B cell (primary cell): ENCODE measurements around the gene CDH2. TPM values are rescaled to one million over a fixed set of nuclear protein-coding genes. Genes with fewer than 3 reads are reported as not detected.

Experiments
- ATAC-seq: fragments of 200-7000 bp; cut with Tn5 transposase; one replicate; pipeline ENCODE4 v1.10.0; 2021; ENCODE audit warnings: low read depth, mild to moderate bottlenecking, moderate number of reproducible peaks, moderate library complexity
- CTCF ChIA-PET: fragments of 350-600 bp; sonication (Branson Sonifier 250); formaldehyde crosslinking; loops from one replicate; lab custom pipeline; 2021; ENCODE audit warnings: antibody characterized with exemption, inconsistent platforms; lab: Charles Lee
- POLR2A ChIA-PET: fragments of 350-600 bp; sonication (Branson Sonifier 250); formaldehyde crosslinking; loops from one replicate; lab custom pipeline; 2021; ENCODE audit warnings: antibody characterized with exemption; lab: Charles Lee
- DNase-seq: peaks from one replicate; pipeline ENCODE4 v3.0.0; 2013
- H2AFZ ChIP-seq: 2 replicates; pipeline ENCODE4 v1.6.1; 2012; ENCODE audit warnings: mild to moderate bottlenecking, low read depth, low read length; ENCODE audit not compliant: insufficient read depth, poor library complexity, severe bottlenecking
- H3K27ac ChIP-seq, 2 donors: 1 replicate in 1 of 2; 2 replicates in 1 of 2; pipeline ENCODE4 v1.5.1; 2012 to 2013; ENCODE audit warnings: low read length in 2 of 2, mild to moderate bottlenecking in 2 of 2, moderate library complexity in 1 of 2
- H3K27me3 ChIP-seq, 4 experiments: fragments of 200-600 bp in 1 of 4; sonication (generic) in 1 of 4; replicated peaks in 1 of 4; 1 replicate in 2 of 4; 2 replicates in 2 of 4; pipeline versions ENCODE4 v1.6.1 to v1.7.0; 2013 to 2016; ENCODE audit warnings: low read length in 3 of 4, mild to moderate bottlenecking in 2 of 4, mixed read lengths in 1 of 4, moderate library complexity in 1 of 4; ENCODE audit not compliant: insufficient read depth in 4 of 4, control insufficient read depth in 3 of 4; ENCODE audit errors: control extremely low read depth in 1 of 4
- H3K36me3 ChIP-seq, 2 experiments: replicated peaks in 1 of 2; 1 replicate in 1 of 2; 2 replicates in 1 of 2; pipeline versions ENCODE4 v1.6.1 to v1.7.1; 2013; ENCODE audit warnings: low read length in 1 of 2; ENCODE audit not compliant: insufficient read depth in 2 of 2, control insufficient read depth in 1 of 2; ENCODE audit errors: control extremely low read depth in 1 of 2, extremely low read depth in 1 of 2
- H3K4me1 ChIP-seq, 2 donors: fragments of 200-600 bp in 1 of 2; sonication (generic) in 1 of 2; 1 replicate in 1 of 2; 2 replicates in 1 of 2; pipeline versions ENCODE4 v1.5.1 to v1.6.1; 2013 to 2017; ENCODE audit warnings: low read length in 2 of 2; ENCODE audit not compliant: control insufficient read depth in 2 of 2, insufficient read depth in 2 of 2
- H3K4me2 ChIP-seq: replicated peaks from 2 replicates; pipeline ENCODE3; 2012; ENCODE audit warnings: mild to moderate bottlenecking, low read depth, low read length; ENCODE audit not compliant: poor library complexity, severe bottlenecking
- H3K4me3 ChIP-seq, 5 experiments: fragments of 200-600 bp in 1 of 5; sonication (generic) in 1 of 5; 1 replicate in 3 of 5; 2 replicates in 2 of 5; pipeline versions ENCODE4 v1.5.1 to v1.7.0; 2011 to 2016; ENCODE audit warnings: low read length in 4 of 5, mild to moderate bottlenecking in 4 of 5, low read depth in 2 of 5, control low read depth in 1 of 5, moderate library complexity in 1 of 5; ENCODE audit not compliant: insufficient read depth in 1 of 5; ENCODE audit errors: control extremely low read depth in 1 of 5, extremely low read depth in 1 of 5
- H3K79me2 ChIP-seq: fragments of 200-600 bp; sonication (generic); one replicate; pipeline ENCODE4 v1.6.0; 2016; ENCODE audit warnings: low read length; ENCODE audit not compliant: control insufficient read depth, insufficient read depth
- H3K9ac ChIP-seq: fragments of 200-600 bp; sonication (generic); 2 replicates; pipeline ENCODE4 v1.6.1; 2017; ENCODE audit warnings: mild to moderate bottlenecking, low read length, moderate library complexity
- H3K9me3 ChIP-seq, 3 donors: one replicate each; pipeline versions ENCODE4 v1.6.1 to v1.7.1; 2013; ENCODE audit warnings: low read length in 2 of 3; ENCODE audit not compliant: control insufficient read depth in 2 of 3, insufficient read depth in 1 of 3; ENCODE audit errors: control extremely low read depth in 1 of 3
- H4K20me1 ChIP-seq: 2 replicates; pipeline ENCODE4 v1.6.0; 2012; ENCODE audit warnings: mild to moderate bottlenecking, low read length; ENCODE audit not compliant: insufficient read depth, control insufficient read depth, poor library complexity, severe bottlenecking
- H3K27ac Mint-ChIP-seq: one replicate; pipeline ENCODE4 v1.8.0; 2021; ENCODE audit warnings: mixed read lengths
- H3K27me3 Mint-ChIP-seq: one replicate; pipeline ENCODE4 v1.8.0; 2021; ENCODE audit warnings: mixed read lengths
- H3K4me1 Mint-ChIP-seq: one replicate; pipeline ENCODE4 v1.8.0; 2021; ENCODE audit warnings: mixed read lengths
- H3K4me3 Mint-ChIP-seq: one replicate; pipeline ENCODE4 v1.8.0; 2021; ENCODE audit warnings: mixed read lengths
- H3K9me3 Mint-ChIP-seq: one replicate; pipeline ENCODE4 v1.8.0; 2022; ENCODE audit warnings: mixed read lengths; ENCODE audit not compliant: insufficient read depth
- EZH2 ChIP-seq: IDR thresholded peaks from 2 replicates; pipeline ENCODE4 v1.6.1; 2012; ENCODE audit warnings: borderline replicate concordance, low read depth, mild to moderate bottlenecking, moderate library complexity, low read length; ENCODE audit not compliant: insufficient read depth, poor library complexity, severe bottlenecking
- WGBS: methylation state at CpG from one replicate; pipeline ENCODE4 v1.1.5; 2013; ENCODE audit warnings: missing lambda C conversion rate; ENCODE audit not compliant: insufficient coverage; 5-methylcytosine and 5-hydroxymethylcytosine counted together
- intact Hi-C: fragments of 100-400 bp; cut with micrococcal nuclease; formaldehyde crosslinking; loops from one replicate; pipeline ENCODE4 v1.10.0; 2022
- polyA plus RNA-seq: library from polyadenylated mRNA; depleted of rRNA; stranded (reverse); fragments of >200 nt; gene quantifications from 2 replicates; pipeline ENCODE4 v1.2.3, GENCODE V29; 2012
- total RNA-seq, 2 donors: library from RNA; stranded (reverse); fragments of 120-200 nt in 1 of 2; gene quantifications; 1 replicate in 1 of 2; 2 replicates in 1 of 2; pipeline versions ENCODE4 v1.2.3 to v1.2.4, GENCODE V29; 2013 to 2022
- TF ChIP-seq, protein P1 (sequence below): fragments of 200-600 bp; IDR thresholded peaks from one replicate; pipeline ENCODE4 v1.8.0; 2022; ENCODE audit warnings: antibody characterized with exemption, mild to moderate bottlenecking

Gene CDH2
- total and polyA plus RNA-seq, 2 donors (not counting 1 experiment from before 2014, with no cell fraction given): not detected

DNA sequence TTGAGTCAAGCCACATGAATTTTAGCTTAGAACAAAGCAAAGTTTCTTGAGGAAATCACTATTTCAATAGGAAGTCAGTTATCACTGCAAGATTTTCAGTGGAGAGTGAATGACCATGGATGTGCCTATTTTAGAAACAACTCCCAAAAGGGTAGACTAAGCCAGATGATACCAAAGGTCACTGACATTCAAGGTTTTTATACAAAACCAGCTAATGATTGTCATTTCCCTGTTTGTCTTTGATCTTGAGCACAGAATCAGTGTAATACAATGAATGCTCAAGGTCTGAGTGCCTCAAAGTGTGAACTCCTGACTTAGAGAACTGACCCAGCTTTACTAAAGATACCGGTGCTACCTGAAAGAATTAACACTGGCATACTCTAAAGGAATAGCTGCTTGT, 60.5 kb downstream of the CDH2 start:
- Mint-ChIP-seq H3K4me3 (no peak overlapping the region), H3K27me3 (no peaks in the 10 kb centered on the region), H3K9me3 (peaks cover 3% of the 10 kb centered on the region), H3K4me1 (no peaks in the 10 kb centered on the region), H3K27ac (no peak overlapping the region)
- H3K9me3 ChIP-seq: no peaks in the 10 kb centered on the region
- POLR2A ChIA-PET: no interaction called here
- intact Hi-C loops: no loop called here
- no peak for ATAC-seq
- CTCF ChIA-PET: no interaction called here
- H3K27ac ChIP-seq: no peak overlapping the region
- TF ChIP-seq EZH2: no peak
- TF ChIP-seq, protein P1, sequence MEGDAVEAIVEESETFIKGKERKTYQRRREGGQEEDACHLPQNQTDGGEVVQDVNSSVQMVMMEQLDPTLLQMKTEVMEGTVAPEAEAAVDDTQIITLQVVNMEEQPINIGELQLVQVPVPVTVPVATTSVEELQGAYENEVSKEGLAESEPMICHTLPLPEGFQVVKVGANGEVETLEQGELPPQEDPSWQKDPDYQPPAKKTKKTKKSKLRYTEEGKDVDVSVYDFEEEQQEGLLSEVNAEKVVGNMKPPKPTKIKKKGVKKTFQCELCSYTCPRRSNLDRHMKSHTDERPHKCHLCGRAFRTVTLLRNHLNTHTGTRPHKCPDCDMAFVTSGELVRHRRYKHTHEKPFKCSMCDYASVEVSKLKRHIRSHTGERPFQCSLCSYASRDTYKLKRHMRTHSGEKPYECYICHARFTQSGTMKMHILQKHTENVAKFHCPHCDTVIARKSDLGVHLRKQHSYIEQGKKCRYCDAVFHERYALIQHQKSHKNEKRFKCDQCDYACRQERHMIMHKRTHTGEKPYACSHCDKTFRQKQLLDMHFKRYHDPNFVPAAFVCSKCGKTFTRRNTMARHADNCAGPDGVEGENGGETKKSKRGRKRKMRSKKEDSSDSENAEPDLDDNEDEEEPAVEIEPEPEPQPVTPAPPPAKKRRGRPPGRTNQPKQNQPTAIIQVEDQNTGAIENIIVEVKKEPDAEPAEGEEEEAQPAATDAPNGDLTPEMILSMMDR: no peak
- H3K4me3 ChIP-seq: no peak overlapping the region
- WGBS: no CpG with 5 or more reads among the region's 1 CpG
- DNase-seq: no peak
- H2AFZ ChIP-seq: no peak overlapping the region
- H3K4me2 ChIP-seq: no peak overlapping the region
- no peaks in the 10 kb centered on the region for H3K27me3 ChIP-seq
- H3K9ac ChIP-seq: no peak overlapping the region
- H3K36me3 ChIP-seq: no peaks in the 10 kb centered on the region
- H3K4me1 ChIP-seq: no peaks in the 10 kb centered on the region
- H3K79me2 ChIP-seq: no peaks in the 10 kb centered on the region
- no peaks in the 10 kb centered on the region for H4K20me1 ChIP-seq

DNA sequence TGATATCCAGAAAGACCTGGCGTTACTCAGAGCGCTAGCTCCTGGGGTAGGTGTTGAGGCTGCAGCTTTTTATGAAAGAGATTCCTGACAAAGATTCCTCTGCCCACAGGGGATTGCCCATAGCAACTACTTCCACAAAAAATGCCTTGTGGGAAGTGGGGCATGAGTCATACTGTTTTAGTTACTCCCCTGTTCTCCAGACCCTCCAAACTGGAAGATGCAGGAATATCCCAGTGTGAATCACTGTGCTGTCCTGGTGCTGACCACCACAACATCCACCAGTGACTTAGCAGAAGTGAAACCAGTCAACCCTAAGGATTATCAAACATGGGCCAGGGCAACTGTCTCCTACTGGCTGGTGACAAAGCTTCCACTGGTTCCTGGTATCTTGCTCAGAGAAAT, 61.8 kb downstream of the CDH2 start:
- Histone ChIP-seq H3K4me2 (no peak overlapping the region), H2AFZ (no peak overlapping the region), H3K4me3 (no peak overlapping the region), H3K79me2 (no peaks in the 10 kb centered on the region), H3K27ac (no peak overlapping the region), H4K20me1 (no peaks in the 10 kb centered on the region), H3K9ac (no peak overlapping the region), H3K9me3 (no peaks in the 10 kb centered on the region), H3K4me1 (no peaks in the 10 kb centered on the region), H3K27me3 (no peaks in the 10 kb centered on the region), H3K36me3 (no peaks in the 10 kb centered on the region)
- intact Hi-C loops: no loop called here
- DNase-seq (no peak), ATAC-seq (no peak)
- POLR2A ChIA-PET: no interaction called here
- Mint-ChIP-seq H3K27me3 (no peaks in the 10 kb centered on the region), H3K4me1 (no peaks in the 10 kb centered on the region), H3K9me3 (peaks cover 3% of the 10 kb centered on the region), H3K27ac (no peak overlapping the region), H3K4me3 (no peak overlapping the region)
- CTCF ChIA-PET: no interaction called here
- TF ChIP-seq, protein P1: no peak
- no peak for TF ChIP-seq EZH2
- WGBS: no CpG with 5 or more reads among the region's 2 CpGs
